ENCODE measurements around the gene RERGL.

GRCh38 chr12:18084080-18084479 is 5.9 kb downstream of the RERGL start:
- no peak for TF ChIP-seq CTCF (IDR thresholded peaks at IDR 0.05; ENCODE audit: insufficient read depth, low read length)
- no peak for TF ChIP-seq GABPA (IDR thresholded peaks at IDR 0.05; ENCODE audit: low read depth)
